AG08396 (cell line): ENCODE data around the gene ABCC1.
"Not testable (repeated sequence)": the region's sequence is repeated elsewhere in the genome, so short reads cannot be mapped to it uniquely, and the experiment has no call there.

ENCODE experiments used
- DNase-seq: peaks from one replicate; pipeline ENCODE4 v3.0.0; 2012; ENCODE audit warnings: low spot score, mixed read lengths

Gene ABCC1

DNA sequence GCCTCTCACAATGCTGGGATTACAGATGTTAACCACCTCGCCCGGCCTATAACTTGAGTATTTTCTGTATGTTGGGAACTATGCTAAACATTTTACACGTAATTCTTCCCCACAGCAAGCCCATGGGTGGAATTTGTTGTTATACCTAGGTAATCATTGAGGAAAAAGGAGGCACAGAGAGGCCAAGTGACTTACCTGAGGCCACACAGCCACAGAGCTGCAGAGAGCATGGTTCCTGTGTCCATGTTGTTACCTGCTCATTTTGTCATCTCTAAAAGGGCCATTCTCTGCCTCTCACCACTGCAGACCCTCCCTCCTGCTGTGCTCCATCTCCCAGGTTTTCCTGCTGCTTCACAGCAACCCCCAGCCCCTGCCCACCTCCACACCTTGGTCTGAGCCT lies 135.5 kb downstream of the ABCC1 start:
- DNase-seq, result no peak

DNA sequence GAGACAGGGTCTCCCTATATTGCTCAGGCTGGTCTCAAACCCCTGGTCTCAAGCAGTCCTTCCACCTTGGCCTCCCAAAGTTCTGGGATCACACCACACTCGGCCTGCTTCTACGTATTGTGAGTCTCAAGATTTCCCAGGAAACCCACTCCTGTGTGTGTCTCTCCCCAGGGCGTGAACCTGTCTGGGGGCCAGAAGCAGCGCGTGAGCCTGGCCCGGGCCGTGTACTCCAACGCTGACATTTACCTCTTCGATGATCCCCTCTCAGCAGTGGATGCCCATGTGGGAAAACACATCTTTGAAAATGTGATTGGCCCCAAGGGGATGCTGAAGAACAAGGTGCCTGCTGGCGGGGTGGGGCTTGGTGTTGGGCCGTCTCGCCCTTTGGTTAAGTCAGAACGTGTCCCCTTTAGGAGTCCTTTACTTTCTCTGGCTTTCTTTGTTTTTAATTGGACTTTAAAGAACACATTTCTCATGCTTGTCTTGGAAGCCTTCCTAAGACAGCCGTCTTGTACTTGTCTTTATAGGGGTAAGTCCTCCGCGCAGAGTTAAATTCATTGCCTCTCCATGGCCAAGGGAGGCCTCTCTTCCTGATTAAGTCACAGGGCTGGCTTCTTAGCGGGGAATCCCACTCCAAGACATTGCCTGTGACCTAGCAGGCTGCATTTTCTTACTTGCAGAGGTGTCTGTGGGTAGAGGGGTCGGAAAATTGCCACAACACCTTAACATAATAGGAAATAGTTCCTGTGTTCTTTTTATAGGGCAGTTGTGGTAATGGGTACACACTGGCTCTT lies 137.4 kb downstream of the ABCC1 start:
- DNase-seq, result no peak

DNA sequence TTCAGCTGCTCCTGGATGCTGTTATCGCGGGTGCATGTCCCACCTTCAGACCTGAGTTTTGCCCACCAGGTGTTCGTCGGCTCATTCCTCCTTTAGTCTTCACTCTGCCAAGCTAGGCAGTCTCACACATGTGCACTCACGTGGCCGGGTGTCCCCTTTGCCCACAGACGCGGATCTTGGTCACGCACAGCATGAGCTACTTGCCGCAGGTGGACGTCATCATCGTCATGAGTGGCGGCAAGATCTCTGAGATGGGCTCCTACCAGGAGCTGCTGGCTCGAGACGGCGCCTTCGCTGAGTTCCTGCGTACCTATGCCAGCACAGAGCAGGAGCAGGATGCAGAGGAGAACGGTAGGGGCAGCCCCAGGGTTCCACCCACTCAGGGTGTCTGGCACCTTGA lies 140.8 kb downstream of the ABCC1 start:
- no peak for DNase-seq

DNA sequence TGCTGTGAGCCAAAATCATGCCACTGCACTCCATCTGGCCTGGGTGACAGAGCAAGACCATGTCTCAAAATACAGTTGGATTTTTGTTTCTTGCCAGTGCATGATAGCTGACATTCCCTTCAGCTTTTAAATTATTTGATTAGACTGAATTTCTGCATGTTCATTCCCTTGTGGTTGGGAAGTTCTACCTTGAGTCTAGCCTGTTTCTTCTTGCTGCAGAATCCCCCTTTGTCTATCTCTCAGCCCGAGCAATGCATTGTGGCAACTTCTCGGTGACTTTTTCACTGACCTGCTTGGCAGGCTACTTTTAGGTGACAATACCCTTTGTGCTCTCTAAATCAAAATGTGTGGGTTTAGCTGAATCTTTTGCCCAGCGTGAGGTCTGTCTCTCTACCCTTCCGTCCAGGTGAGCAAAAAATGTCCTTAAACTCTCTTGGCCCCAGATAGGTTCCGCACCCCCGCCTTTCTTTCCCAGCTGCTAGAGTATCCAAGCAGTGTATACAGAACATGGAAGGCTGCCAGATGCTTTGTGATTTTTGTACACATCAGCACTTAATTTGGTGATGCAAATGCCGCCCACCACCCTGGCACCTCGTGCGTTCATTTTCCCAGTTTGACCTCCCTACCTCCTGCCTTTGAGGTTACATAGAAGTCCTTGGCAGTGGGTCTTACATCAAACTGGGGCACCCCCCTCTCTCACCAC lies 143.7 kb downstream of the ABCC1 start:
- DNase-seq, result no peak

DNA sequence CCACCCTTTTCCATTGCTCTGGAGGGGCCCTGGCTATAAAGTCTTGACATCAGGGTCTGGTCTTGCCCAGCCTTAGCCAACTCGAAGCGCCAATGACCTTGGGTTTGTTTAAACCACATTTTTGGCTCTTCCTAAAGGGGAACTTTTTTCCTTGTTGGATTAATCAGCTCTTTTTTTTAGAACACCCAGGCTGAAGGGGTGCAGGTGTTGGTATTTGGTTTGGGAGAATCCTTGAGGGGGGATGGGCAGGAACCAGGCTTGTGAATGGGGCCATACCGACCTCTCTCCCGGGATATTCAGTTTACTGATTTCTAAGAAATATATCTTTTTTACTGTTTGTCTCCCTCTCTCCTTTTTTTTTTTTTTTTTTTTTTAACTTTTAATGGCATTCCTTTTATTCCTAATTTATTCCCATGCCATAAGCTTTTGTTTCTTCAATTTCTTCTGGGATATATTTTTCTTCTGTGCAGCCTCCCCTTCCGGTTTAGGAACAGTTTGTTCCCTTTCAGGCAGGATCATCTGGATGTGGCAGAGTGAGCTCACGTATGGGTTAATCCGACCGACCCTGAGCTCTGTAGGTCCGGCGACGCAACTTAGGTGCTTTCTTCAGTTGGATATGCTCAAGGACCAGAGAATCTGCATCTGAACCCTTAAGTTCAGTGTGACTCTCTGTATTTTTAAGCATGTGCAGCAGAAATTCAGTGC lies 144.4 kb downstream of the ABCC1 start:
- no peak for DNase-seq

DNA sequence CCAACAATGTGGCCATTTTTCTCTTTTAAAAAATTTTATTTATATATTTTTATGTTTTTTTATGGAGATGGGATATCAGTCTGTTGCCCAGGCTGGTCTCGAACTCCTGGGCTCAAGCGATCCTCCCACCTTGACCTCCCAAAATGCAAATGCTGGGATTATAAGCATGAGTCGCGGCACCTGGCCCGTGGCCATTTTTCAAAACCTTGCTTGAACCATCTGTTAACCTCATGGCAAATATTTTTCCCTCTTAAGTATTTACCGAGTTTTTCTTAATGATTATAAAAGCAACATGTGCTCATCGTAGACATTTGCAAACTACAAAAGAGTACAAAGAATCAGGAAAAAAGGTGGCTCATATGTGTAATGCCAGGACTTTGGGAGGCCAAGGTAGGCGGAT lies 146.2 kb downstream of the ABCC1 start:
- DNase-seq, result no peak

DNA sequence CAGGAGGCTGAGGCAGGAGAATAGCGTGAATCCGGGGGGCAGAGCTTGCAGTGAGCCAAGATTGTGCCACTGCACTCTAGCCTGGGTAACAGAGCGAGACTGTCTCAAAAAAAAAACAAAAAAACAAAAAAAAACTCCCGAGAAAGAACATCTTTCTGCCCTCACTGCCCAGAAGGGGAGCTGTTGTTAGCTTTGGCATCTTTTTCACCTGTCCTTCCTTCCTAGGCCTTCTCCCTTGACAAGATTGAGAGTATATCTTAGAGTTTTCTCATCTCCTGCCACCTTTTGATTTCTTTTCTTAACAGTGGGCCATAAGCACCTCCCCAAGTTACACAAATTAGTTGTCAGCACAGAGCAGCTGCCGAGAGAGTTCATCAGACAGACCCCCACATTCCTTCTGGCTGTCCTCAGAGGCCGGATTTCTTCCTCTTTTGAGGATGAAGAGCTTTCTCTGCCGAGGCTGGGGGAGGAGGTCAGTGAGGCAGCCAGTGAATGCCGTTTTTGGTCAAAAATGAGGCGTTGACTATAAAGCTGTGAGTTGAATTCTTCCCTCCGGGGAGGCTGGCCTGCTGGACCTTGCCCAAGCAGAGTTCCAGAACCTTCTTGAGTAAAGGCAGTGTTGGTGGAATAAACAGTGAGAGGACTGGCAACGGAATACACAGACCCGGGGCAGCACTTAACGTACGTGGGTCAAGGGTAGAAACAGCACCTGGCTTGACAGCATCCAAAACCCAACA lies 146.9 kb downstream of the ABCC1 start:
- peak; percentile 61 for DNase-seq

DNA sequence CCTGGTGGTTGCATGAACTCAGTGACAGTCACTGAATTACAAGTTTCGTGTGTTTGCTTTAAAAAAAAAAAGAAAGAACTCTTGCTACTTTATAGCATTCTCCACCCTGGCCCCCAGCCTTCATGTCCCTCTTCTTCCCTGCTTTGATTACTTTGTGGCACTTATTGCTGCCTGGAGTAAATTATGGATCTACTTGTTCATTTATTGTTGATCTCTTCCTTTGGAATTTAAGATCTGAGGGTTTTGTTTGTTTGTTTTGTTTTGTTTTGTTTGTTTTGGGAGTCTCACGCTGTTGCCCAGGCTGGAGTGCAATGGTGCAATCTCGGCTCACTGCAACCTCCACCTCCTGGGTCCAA lies 147.4 kb downstream of the ABCC1 start:
- DNase-seq, result no peak

DNA sequence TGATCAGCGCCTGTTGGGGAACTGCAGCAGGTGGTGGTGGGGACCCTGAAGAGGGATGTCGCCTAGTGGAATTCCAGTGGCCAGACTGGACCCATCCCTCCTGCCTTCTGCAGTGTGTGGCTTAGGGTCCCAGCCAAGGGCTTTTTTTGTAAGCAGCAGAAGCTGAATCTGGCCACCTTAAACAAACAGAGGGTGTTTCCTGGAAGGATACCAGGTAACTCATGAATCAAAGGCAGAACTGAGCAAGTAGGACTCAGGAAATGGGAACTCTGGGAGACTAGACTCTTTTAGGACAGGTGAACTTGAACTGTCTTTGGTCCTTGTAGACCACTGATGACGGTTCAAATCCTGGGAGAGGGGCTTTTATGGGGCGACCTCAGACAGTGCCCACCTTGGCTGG lies 149.9 kb downstream of the ABCC1 start:
- no peak for DNase-seq

DNA sequence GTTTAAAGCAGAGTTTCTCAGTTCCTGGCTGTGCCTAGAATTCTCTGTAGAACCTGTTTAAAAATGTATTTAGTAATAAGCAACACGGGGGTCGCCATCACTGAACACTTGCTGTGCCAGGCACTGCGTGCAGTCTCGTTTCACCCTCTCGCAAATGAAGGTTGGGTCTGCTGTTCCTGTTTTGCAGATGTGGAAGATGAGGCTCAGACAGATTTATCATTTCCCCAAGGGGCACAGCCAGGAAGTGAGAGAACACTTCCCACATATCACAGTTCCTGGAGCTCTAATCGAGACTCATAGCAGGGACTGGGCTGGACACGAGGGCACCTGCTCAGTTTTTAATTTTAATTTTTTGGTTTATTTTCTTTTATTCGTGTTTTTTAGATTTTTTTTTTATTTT lies 151.2 kb downstream of the ABCC1 start:
- DNase-seq, result no peak

DNA sequence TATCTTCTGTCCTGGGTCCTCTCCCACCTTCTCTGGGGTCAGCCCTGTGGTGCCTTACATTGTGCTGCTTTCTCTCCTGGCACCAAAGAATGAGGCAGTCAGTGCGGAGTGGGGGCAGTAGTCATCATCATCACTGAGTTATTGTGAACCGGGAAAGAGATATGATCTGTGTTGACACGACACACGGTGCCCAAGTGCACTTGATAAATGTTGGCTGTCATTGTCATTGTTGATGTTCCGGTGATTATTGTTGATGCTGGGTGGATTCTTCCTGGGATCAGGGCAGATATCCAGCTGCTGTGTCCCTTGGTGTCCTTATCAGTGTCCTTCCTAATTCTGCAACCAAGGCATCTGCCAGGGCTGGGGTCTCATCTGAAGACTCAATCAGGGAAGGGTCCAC lies 152.2 kb downstream of the ABCC1 start:
- DNase-seq, result no peak

DNA sequence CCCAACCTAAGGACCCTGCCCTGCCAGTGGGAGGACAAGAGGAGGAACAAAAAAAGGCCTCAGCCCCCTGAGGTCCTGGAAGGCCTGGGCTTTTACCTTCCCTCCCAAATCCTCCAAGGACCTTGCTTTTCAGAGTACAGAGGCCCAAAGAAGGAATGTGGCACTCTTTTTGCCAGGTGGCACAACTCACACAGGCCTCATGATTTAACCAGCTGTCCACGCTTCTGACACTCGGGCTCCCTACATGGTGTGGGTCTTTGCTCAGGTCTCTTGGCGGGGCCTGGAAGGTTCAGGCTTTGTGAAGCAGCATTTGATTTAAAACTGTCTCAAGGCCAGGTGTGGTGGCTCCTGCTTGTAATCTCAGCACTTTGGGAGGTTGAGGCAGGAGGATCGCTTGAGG lies 153.3 kb downstream of the ABCC1 start:
- no peak for DNase-seq

DNA sequence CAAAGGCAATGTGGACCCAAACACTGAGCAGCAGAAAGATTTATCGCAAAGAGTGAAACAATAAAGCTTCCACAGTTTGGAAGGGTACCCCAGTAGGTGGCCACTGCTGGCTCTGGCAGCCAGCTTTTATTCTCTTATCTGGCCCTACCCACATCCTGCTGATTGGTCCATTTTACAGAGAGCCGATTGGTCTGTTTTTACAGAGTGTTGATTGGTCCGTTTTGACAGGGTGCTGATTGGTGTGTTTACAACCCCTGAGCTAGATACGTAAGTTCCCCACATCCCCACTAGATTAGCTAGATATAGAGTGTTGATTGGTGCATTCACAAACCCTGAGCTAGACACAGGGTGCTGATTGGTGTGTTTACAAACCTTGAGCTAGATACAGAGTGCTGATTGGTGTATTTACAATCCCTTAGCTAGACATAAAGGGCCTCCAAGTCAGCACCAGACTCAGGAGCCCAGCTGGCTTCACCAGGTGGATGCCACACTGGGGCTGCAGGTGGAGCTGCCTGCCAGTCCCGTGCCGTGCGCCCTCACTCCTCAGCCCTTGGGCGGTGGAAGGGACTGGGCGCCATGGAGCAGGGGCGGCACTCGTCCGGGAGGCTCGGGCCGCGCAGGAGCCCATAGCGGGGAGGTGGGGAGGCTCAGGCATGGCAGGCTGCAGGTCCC lies 154.9 kb downstream of the ABCC1 start:
- not testable (repeated sequence) for DNase-seq

DNA sequence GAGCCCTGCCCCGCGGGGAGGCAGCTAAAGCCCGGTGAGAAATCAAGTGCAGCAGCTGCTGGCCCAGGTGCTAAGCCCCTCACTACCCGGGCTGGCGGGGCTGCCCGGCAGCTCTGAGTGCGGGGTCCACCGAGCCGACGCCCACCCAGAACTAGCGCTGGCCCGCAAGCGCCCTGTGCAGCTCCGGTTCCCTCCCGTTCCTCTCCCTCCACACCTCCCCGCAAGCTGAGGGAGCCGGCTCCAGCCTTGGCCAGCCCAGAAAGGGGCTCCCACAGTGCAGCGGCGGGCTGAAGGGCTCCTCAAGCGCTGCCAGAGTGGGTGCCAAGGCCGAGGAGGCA lies 155.4 kb downstream of the ABCC1 start:
- not testable (repeated sequence) for DNase-seq

DNA sequence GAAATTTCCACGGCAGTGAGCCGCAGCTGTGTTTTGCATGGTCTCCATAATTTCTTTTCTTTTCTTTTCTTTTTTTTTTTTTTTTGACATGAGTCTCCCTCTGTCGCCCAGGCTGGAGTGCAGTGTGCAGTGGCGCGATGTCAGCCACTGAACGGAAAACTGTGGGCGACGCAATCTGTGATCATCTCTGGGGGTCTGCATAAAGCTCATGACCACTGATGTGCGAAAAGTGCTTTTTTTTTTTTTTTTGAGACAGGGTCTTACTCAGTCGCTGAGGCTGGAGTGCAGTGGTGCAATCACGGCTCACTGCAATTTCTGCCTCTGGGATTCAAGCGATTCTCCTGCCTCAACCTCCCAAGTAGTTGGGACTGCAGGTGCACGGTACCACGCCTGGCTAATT lies 156.2 kb downstream of the ABCC1 start:
- no peak for DNase-seq

DNA sequence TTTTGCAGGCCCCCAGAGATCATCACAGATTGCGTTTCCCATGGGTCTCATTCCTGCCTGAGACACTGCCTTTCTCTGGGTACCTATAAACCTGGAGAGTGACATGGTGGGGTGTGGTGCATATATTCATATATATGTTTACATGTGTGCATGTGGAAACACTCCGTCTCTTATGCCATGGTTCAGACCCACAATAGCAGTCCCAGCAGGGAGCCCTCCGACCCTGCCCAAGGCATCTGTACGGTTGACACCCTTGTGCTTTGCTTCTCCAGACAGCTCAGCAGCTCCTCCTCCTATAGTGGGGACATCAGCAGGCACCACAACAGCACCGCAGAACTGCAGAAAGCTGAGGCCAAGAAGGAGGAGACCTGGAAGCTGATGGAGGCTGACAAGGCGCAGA lies 157.1 kb downstream of the ABCC1 start:
- no peak for DNase-seq

DNA sequence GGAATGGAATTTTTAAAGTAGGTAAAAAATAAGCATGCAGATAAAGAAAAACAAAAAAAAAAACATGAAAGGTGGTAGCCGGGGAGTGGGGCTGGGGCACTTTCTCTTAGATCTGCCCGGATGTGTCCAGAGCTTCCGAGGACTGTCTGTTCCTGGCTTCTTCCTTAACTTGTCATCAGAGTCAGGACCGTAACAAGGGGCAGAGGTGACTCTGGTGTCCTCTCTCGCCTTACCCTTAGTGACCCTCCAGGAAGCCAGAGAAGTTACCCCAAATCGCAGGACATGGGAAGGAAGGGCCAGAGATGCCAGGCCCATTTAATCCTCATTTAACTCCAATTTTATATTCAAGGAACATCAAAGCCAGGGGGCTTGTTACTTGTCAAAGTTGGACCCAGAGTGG lies 158.4 kb downstream of the ABCC1 start:
- DNase-seq, result no peak

DNA sequence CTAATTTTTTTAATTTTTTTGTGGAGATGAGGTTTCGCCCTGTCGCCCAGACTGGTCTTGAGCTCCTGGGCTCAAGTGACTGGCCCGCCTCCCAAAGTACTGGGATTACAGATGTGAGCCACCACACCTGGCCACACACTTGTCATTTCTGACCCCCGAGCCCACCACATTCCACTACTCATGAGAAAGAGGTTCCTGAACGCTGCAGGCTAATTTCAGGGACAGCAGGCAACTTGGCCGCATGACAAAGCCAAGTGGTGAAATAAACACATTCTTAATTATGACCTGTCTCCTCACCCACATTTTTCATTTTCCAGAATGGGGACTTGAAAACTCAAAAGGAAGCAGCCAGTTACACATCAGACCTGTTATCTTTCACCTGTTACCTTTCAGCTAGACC lies 159.3 kb downstream of the ABCC1 start:
- DNase-seq, result no peak

DNA sequence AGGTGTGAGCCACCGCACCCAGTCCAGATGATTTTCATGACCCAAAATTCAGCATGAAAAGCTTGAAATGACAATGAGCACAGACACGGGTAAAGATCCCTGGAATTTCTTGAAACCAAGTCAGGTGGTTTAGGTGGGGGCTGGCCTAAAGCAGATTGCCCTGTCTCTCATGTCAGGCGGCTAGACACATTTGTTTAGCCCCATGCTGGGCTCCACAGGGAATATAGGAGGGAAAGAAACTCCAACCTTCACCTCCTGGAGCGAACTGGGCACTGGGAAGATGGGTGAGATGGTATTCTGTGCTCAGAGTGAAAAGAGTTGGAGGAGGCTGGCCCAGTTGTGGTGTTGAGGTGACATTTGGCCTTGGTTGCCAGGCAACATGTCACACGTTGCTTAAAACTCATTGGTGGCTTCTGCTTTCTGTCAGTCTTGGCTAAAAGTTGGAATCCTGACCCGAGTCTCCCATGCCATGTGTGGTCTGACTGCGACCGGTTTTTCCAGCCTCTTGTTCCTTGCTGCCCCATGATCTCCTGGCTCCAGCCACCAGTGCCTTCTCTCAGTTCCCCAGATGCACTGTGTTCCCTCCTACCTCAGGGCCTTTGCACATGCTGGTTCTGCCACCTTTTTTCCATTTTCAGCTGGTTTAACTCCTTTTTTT lies 160.2 kb downstream of the ABCC1 start:
- DNase-seq, result no peak

DNA sequence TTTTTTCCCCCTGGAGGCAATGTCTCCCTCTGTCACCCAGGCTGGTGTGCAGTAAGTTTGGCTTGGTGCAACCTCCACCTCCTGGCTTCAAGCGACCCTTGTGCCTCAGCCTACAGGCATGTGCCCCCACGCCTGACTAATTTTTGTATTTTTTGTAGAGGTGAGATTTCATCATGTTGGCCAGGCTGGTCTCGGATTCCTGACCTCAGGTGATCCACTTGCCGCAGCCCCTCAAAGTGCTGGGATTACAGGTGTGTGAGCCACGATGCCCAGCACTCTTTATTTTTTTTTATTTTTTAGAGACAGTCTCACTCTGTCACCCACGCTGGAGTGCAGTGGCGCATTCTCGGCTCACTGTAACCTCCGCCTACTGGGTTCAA lies 160.7 kb downstream of the ABCC1 start:
- DNase-seq, result no peak

DNA sequence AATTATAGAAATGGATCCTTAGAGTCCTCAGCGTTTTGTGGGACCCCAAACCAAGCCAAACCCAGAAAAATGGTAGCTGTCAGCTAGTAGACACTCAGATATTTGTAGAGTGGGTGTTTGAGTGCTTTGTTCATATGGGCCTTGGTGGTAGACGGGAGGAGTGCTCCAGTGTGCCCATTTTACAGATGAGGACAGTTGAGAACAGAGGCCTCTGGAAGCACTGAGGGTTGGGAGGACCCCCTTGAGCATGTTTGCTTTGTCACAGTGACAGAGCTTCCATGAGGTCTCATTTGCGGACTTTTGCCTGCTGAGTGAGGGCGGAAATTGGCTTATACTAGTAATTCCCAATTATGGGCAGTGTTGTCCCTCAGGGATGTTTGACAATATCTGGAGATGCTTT lies 162.2 kb downstream of the ABCC1 start:
- DNase-seq, result no peak
